D721Med (cell line): ENCODE results near the gene RPF1.

Experiments
- DNase-seq: peaks from one replicate; pipeline ENCODE4 v3.0.0; 2011; ENCODE audit warnings: low spot score; ENCODE audit not compliant: insufficient read length
- FAIRE-seq: peaks from 2 replicates; lab custom pipeline; 2011; peaks lifted over from hg19 to GRCh38; lab: Jason Lieb, UNC
- TF ChIP-seq, protein P1 (sequence below): IDR thresholded peaks from 2 replicates; pipeline ENCODE4 v1.5.1; 2012; ENCODE audit warnings: mild to moderate bottlenecking, control low read depth; ENCODE audit not compliant: insufficient read depth; ENCODE audit errors: missing control alignments

RPF1 gene

GRCh38 chr1:84476225-84476624 is 2.8 kb upstream of the RPF1 start:
- FAIRE-seq, result no peak
- no peak for DNase-seq
- TF ChIP-seq, protein P1, sequence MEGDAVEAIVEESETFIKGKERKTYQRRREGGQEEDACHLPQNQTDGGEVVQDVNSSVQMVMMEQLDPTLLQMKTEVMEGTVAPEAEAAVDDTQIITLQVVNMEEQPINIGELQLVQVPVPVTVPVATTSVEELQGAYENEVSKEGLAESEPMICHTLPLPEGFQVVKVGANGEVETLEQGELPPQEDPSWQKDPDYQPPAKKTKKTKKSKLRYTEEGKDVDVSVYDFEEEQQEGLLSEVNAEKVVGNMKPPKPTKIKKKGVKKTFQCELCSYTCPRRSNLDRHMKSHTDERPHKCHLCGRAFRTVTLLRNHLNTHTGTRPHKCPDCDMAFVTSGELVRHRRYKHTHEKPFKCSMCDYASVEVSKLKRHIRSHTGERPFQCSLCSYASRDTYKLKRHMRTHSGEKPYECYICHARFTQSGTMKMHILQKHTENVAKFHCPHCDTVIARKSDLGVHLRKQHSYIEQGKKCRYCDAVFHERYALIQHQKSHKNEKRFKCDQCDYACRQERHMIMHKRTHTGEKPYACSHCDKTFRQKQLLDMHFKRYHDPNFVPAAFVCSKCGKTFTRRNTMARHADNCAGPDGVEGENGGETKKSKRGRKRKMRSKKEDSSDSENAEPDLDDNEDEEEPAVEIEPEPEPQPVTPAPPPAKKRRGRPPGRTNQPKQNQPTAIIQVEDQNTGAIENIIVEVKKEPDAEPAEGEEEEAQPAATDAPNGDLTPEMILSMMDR, result no peak

DNA sequence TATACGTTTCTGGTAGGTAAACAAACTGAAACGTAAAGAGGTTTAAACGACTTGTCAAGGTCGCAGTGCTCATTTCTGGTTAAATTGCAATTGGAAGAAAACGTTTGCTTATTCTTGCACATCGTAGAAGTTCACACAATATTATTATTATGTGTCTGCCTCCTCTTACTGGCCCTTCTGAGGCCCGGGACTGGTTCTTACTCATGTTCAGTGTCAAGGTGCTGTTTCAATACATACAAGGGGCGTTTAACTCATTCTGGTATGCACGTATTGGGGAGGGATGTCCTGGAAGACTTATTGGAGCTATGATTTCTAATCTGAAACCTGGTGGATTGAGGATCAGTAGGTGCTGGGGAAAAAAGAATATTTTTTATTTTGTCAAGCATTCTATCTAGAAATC is 932 bp downstream of the RPF1 start:
- no peak for DNase-seq
- no peak for FAIRE-seq
- TF ChIP-seq, protein P1, result no peak

DNA sequence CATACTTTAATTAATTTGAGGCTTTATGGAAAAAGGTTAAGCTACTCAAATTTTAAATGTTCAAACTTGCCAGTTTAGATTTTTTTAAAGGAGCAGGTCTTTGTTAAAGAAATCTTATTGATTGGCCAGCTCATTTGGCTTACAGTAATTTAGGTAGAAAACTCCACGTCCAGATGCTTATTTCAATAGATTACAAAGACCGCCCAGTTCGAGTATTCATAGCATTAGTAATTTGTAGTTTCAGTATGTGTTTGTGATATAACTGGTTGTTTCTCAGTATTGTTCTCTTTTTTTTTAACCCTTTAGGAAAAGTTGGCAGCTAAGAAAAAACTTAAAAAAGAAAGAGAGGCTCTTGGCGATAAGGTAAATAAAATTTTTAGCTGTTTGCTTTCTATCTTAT is 1.6 kb downstream of the RPF1 start:
- DNase-seq (no peak), FAIRE-seq (no peak)
- TF ChIP-seq, protein P1, result no peak

DNA sequence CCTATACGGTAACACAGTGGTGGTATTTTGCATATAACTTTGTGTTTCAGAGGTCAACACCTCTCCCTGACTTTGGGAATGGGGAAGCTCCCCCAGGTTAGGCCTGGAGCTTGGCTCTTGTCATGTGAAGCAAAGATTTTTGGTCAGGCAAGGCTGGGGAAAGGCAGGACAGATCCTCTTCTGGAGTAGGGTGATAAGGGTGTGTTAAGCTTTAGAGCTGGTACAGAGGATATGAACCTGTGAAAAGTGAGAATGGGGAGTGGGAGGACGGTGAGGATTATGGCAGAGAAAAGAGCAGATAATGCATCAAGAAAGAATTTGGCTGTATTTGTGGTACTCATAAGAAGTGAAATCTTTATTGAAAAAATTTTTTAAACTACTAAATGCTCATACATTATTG is 2.3 kb downstream of the RPF1 start:
- DNase-seq (no peak), FAIRE-seq (no peak)
- TF ChIP-seq, protein P1, result no peak

- DNase-seq (no peak), FAIRE-seq (no peak)
- TF ChIP-seq, protein P1, result no peak
Observed at GRCh38 chr1:84488107-84488506, 9.0 kb downstream of the RPF1 start.

DNA sequence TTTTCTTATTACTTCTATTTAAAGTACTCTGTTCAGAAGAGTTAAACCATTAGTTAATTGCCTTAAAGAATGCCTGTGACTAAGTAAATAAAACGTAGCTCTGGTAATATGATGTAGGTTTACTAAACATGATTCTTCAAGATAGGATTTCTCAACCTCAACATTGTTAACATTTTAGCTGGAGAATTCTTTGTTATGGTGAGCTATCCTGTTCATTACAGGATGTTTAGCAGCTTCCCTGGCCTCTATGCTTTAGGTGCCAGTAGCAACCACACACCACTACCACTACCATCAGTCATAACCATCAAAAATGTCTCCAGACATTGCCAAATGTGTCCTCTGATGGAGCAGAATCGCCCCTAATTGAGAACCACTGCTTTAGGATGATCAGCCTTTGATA is 10.7 kb downstream of the RPF1 start:
- TF ChIP-seq, protein P1, result no peak
- no peak for DNase-seq
- no peak for FAIRE-seq

DNA sequence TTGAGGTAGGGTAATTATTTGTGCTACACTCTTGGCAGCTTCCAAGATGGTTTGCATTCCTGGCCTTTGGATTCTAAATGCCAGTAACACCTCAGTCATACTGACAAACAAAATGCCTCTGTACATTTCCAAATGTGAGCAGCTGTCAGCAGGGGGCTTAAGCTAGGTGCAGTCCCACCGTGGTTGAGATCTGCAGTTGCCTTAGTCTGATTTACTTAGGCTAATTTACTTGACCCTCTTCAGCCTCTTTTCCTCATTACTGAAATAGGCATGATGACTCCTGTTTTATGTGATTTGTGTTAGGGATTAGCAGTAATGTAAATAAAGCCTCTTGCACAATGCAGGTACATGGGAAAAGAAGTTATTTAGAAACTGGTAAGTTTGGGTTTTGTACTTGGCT is 13.7 kb downstream of the RPF1 start:
- no peak for DNase-seq
- peak; percentile 56 for FAIRE-seq
- TF ChIP-seq, protein P1, result peak; percentile 7
